IPS-18c (cell line): ENCODE measurements around the gene MYLK4.

ENCODE experiments used
- H3K4me3 ChIP-seq: 2 replicates; pipeline ENCODE4 v1.7.0; 2013; ENCODE audit warnings: low read depth, mild to moderate bottlenecking, low read length, moderate library complexity; ENCODE audit not compliant: insufficient read depth
- H3K9me3 ChIP-seq: one replicate; pipeline ENCODE4 v1.6.1; 2013; ENCODE audit warnings: mild to moderate bottlenecking, low read length, moderate library complexity; ENCODE audit not compliant: control insufficient read depth, insufficient read depth

The MYLK4 gene

GRCh38 chr6:2663123-2663522 lies 87.6 kb downstream of the MYLK4 start:
- no peak overlapping the region for H3K4me3 ChIP-seq
- peaks cover 2% of the 10 kb centered on the region for H3K9me3 ChIP-seq

DNA sequence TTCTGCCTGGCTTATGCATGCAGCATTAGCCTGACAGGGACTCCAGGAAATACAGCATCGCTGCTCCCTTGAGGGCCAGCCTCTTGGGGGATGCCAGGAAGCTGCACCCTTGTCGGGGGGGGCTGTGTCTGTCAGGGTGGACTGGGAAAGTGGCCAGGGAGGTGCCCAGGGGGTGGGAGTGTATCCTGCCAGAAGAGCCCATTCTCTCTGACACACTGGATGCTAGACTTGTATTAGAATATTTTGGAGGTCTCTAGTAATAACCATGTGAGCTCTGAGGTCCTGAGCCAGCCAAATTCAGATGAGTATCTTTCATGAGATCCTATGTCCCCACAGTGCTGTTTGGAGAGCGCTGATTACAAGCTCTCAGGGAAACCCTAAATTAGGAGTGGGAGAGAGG lies 89.1 kb downstream of the MYLK4 start:
- no peak overlapping the region for H3K4me3 ChIP-seq
- H3K9me3 ChIP-seq = peaks cover 2% of the 10 kb centered on the region

DNA sequence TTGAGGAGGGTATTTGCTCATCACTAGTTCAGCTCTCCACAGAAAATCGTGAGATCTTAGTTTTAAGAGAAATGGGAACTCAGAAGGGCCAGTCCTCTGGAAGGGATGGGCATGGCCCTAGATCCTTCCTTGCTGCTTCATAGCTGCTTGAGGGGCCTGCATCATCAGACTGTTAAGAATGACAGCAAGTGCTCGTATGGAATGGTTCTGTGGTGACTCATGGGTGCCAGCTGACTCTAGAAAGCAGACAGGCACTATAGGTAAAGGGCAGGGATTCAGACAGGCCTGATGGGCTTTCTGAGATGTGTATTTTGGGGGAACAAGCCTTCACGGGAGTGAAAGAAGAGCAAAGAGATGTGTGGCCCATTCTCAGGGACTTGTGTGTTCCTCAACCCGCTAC lies 90.8 kb downstream of the MYLK4 start:
- H3K4me3 ChIP-seq = no peak overlapping the region

GRCh38 chr6:2659381-2659780 lies 91.3 kb downstream of the MYLK4 start:
- H3K4me3 ChIP-seq = no peak overlapping the region

More for the DNA sequence above, 90.8 kb downstream of the MYLK4 start:
- H3K9me3 ChIP-seq = peaks cover 2% of the 10 kb centered on the region

GRCh38 chr6:2658788-2659187 lies 91.9 kb downstream of the MYLK4 start:
- peaks cover 2% of the 10 kb centered on the region for H3K9me3 ChIP-seq
- H3K4me3 ChIP-seq = no peak overlapping the region

More at GRCh38 chr6:2659381-2659780, 91.3 kb downstream of the MYLK4 start:
- H3K9me3 ChIP-seq = peaks cover 2% of the 10 kb centered on the region

- Histone ChIP-seq H3K4me3 (no peak overlapping the region), H3K9me3 (no peaks in the 10 kb centered on the region)
Observed at GRCh38 chr6:2656460-2657079, 94.2 kb downstream of the MYLK4 start.

DNA sequence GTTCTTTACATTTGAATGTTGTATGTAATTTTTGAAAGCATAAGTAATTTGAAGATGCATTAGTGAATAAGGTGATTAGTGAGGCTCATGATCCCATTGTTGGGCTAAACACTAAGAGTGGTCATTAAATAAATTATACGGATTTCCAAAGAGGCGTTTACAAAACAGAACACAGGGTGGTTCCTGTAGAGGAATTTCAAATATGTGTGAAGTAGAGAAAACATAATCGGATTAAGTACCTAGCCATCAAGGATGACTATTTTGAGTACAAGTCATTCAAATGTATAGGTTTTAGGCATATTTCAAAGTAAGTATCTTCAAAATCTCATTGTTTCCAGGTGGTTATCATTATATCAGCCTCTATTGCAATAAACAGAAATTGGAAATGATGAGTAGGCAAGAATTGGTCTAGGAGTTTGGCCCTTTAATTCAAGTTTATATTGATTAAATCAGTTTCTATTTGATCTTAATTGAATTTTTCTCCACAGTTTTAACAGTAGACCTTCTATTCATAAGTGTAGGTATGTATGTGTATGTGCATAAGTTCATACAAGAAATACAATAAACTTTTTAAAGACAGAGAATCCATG lies 94.8 kb downstream of the MYLK4 start:
- Histone ChIP-seq H3K4me3 (no peak overlapping the region), H3K9me3 (no peaks in the 10 kb centered on the region)

DNA sequence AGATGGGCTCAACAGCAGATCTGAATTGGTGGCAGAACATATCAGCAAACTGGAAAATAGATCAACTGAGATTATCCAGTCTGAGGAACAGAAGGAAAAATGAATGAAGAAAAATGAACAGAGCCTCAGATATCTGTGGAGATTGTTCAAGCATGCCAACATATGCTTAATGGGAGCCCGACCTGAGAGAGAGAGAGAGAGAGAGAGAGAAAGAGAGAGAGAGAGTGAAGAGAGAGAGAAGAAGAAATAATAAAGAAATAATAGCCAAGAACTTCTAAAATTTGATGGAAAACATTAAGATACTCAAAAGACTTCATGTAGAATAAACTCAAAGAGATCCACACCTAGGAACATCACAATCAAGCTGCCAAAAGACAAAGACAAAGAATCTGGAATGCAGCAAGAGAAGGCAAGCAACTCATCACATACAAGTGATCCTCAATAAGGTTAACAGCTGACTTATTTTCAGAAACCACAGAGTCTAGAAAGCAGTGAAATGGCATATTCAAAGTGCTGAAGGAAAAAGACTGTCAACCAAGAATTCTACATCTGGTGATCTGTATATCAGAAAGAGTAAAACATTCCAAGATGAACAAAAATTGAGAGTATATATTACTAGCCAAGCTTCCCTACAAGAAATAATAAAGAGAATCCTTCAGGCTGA lies 97.2 kb downstream of the MYLK4 start:
- Histone ChIP-seq H3K9me3 (no peaks in the 10 kb centered on the region), H3K4me3 (no peak overlapping the region)

- Histone ChIP-seq H3K9me3 (no peaks in the 10 kb centered on the region), H3K4me3 (no peak overlapping the region)
Observed at GRCh38 chr6:2652611-2653010, 98.1 kb downstream of the MYLK4 start.

- Histone ChIP-seq H3K9me3 (no peaks in the 10 kb centered on the region), H3K4me3 (no peak overlapping the region)
Observed at GRCh38 chr6:2651961-2652360, 98.8 kb downstream of the MYLK4 start.

DNA sequence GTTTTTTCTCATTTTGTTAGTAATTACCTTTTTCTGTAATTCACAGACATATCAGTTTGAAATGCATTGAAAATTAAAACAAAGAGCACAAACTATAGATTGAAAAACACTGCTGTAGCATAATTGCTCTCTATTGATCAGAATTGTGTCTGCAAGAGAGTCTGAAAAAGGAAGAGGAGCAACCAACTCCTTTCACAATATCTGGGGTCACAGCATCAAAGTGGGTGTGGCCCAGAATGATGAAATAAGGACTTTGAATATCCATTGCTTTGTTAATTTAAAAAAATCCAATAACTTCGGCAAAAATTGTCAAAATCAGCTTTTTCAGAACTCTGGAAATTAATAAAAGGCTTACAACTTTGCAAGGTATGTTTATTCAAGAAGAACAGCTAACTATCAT lies 99.2 kb downstream of the MYLK4 start:
- H3K9me3 ChIP-seq = no peaks in the 10 kb centered on the region
- no peak overlapping the region for H3K4me3 ChIP-seq

DNA sequence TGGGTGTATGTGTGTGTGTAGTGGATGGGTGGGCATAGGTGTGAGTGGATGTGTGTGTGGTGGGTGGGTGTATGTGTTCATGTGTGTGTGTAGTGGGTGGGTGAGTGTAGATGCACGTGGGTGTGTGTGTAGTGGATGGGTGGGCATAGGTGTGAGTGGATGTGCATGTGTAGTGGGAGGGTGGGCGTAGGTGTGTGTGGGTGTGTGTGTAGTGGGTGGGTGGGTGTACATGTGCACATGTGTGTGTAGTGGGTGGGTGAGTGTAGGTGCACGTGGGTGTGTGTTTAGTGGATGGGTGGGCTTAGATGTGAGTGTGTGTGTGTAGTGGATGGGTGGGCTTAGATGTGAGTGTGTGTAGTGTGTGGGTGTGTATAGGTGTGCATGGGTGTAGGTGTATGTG lies 104.4 kb downstream of the MYLK4 start:
- Histone ChIP-seq H3K9me3 (no peaks in the 10 kb centered on the region), H3K4me3 (no peak overlapping the region)

- H3K4me3 ChIP-seq = no peak overlapping the region
Observed at GRCh38 chr6:2643935-2644539, 106.7 kb downstream of the MYLK4 start.

GRCh38 chr6:2643130-2643529 lies 107.6 kb downstream of the MYLK4 start:
- no peaks in the 10 kb centered on the region for H3K9me3 ChIP-seq
- H3K4me3 ChIP-seq = no peak overlapping the region

More at GRCh38 chr6:2643935-2644539, 106.7 kb downstream of the MYLK4 start:
- no peaks in the 10 kb centered on the region for H3K9me3 ChIP-seq

DNA sequence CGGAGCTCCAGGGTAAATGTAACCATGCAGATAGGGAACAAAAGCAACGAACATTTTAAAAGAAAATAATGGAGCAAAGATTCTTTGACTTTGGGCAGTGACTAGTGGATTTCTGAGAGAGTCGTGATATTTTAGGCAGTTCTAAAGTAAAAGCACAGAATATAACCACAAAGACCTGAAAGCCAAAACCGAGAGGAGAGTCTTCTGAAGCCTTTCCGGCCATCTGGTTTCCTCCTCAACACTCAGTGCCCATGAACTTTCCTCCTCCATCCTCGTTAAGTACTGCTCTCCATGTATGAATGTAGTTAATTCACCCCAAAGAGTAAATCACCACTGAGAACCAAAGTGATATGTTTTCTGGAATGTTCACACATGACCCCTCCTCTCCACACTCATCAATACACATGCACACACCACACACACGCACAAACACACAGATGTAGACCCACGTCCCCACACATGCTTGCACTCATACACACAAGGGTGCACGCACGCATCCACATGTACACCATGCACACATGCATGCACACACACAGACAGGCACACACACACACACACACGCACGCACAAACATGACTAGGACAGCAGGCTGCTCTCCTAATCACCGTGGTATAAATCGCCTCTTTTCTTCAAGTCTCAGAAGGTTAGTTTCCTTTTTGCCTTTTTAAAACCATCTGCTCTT lies 109.5 kb downstream of the MYLK4 start:
- Histone ChIP-seq H3K4me3 (no peak overlapping the region), H3K9me3 (no peaks in the 10 kb centered on the region)

- H3K9me3 ChIP-seq = no peaks in the 10 kb centered on the region
- no peak overlapping the region for H3K4me3 ChIP-seq
Observed at GRCh38 chr6:2640551-2640950, 110.2 kb downstream of the MYLK4 start.

GRCh38 chr6:2639896-2640295 lies 110.8 kb downstream of the MYLK4 start:
- Histone ChIP-seq H3K9me3 (no peaks in the 10 kb centered on the region), H3K4me3 (no peak overlapping the region)

GRCh38 chr6:2639167-2639566 lies 111.6 kb downstream of the MYLK4 start:
- no peak overlapping the region for H3K4me3 ChIP-seq

More at GRCh38 chr6:2639167-2639566, 111.6 kb downstream of the MYLK4 start:
- no peaks in the 10 kb centered on the region for H3K9me3 ChIP-seq
